HepG2 (cell line): ENCODE data around the gene MBD2. TPM values are rescaled to one million over a fixed set of nuclear protein-coding genes. Genes with fewer than 3 reads are reported as not detected.

ENCODE experiments used
- ATF4 ChIP-seq, 2 experiments: fragments of 450-650 bp in 1 of 2; sonication (generic) in 1 of 2; formaldehyde crosslinking; IDR thresholded peaks; 2 replicates each; pipeline versions ENCODE4 v1.5.0 to v1.8.0; 2020 to 2022; ENCODE audit warnings: mild to moderate bottlenecking in 1 of 2, missing genetic modification reagents in 1 of 2
- GABPB1 ChIP-seq: IDR thresholded peaks from 2 replicates; pipeline ENCODE4 v1.6.1; 2016; ENCODE audit warnings: mild to moderate bottlenecking, missing genetic modification reagents, moderate library complexity, missing compliant biosample characterization
- NR3C1 ChIP-seq: sonication (generic); formaldehyde crosslinking; IDR thresholded peaks from 2 replicates; pipeline ENCODE4 v1.4.0; 2020; ENCODE audit warnings: missing genetic modification reagents
- RFX5 ChIP-seq: IDR thresholded peaks from 2 replicates; pipeline ENCODE4 v1.6.1; 2011; ENCODE audit warnings: low read depth, low read length, improper control_type of control experiment
- SKI ChIP-seq: fragments of 450-650 bp; IDR thresholded peaks from one replicate; pipeline ENCODE4 v1.6.1; 2018; ENCODE audit warnings: mild to moderate bottlenecking; ENCODE audit not compliant: partially characterized antibody
- STAT5B ChIP-seq: sonication (generic); formaldehyde crosslinking; IDR thresholded peaks from 2 replicates; pipeline ENCODE4 v1.4.0; 2020; ENCODE audit warnings: missing genetic modification reagents
- TRIM24 ChIP-seq: sonication (generic); formaldehyde crosslinking; IDR thresholded peaks from 2 replicates; pipeline ENCODE4 v1.8.0; 2022; ENCODE audit warnings: mild to moderate bottlenecking, missing genetic modification reagents
- ZEB1 ChIP-seq: IDR thresholded peaks from 2 replicates; pipeline ENCODE4 v1.6.1; 2012; ENCODE audit warnings: mild to moderate bottlenecking, low read depth, inconsistent platforms; ENCODE audit not compliant: insufficient replicate concordance
- ZNF264 ChIP-seq: sonication (generic); formaldehyde crosslinking; IDR thresholded peaks from 2 replicates; pipeline ENCODE4 v1.4.0; 2020; ENCODE audit warnings: missing genetic modification reagents
- ZNF275 ChIP-seq: sonication (generic); formaldehyde crosslinking; IDR thresholded peaks from 2 replicates; pipeline ENCODE4 v1.8.0; 2022; ENCODE audit warnings: missing genetic modification reagents, mild to moderate bottlenecking, inconsistent platforms, borderline replicate concordance
- ZNF282 ChIP-seq: fragments of 450-650 bp; IDR thresholded peaks from 2 replicates; pipeline ENCODE4 v1.6.1; 2018; ENCODE audit not compliant: partially characterized antibody
- ZNF510 ChIP-seq: sonication (generic); formaldehyde crosslinking; IDR thresholded peaks from 2 replicates; pipeline ENCODE4 v1.4.0; 2020; ENCODE audit warnings: low read depth, mild to moderate bottlenecking, missing genetic modification reagents
- ZNF607 ChIP-seq: sonication (generic); formaldehyde crosslinking; IDR thresholded peaks from 2 replicates; pipeline ENCODE4 v1.5.1; 2020; ENCODE audit warnings: missing genetic modification reagents, mild to moderate bottlenecking, borderline replicate concordance
- polyA plus RNA-seq, 8 experiments: library from polyadenylated mRNA; depleted of rRNA in 3 of 8; stranded (reverse) in 7 of 8; unstranded in 1 of 8; fragments of >200 nt; fragmentation: Illumina TruSeq in 4 of 8; extraction: Trizol in 4 of 8; gene quantifications; 2 replicates each; pipeline versions ENCODE4 v1.2.1 to v1.2.3, GENCODE V29; 2011 to 2016; ENCODE audit warnings: low read depth in 4 of 8, missing spikeins in 1 of 8, mixed read lengths in 1 of 8; ENCODE audit not compliant: insufficient read depth in 1 of 8
- total RNA-seq, 5 experiments: library from RNA; depleted of rRNA; stranded (reverse); fragments of >200 nt; fragmentation: Illumina TruSeq; extraction: Trizol; gene quantifications; 2 replicates each; pipeline ENCODE4 v1.2.3, GENCODE V29; 2016; ENCODE audit warnings: low read depth in 1 of 5
- TF ChIP-seq, protein P1 (sequence below): sonication (generic); formaldehyde crosslinking; IDR thresholded peaks from 2 replicates; pipeline ENCODE4 v1.8.1; 2023; ENCODE audit warnings: mild to moderate bottlenecking, inconsistent platforms, moderate library complexity, missing genetic modification reagents, borderline replicate concordance
- TF ChIP-seq, protein P2 (sequence below): sonication (generic); formaldehyde crosslinking; IDR thresholded peaks from 2 replicates; pipeline ENCODE4 v1.4.0; 2020; ENCODE audit warnings: mild to moderate bottlenecking, missing genetic modification reagents
- TF ChIP-seq, protein P3 (sequence below): sonication (generic); formaldehyde crosslinking; conservative IDR thresholded peaks from 2 replicates; pipeline ENCODE4 v1.4.0; 2020; ENCODE audit warnings: missing genetic modification reagents

Gene MBD2
- total and polyA plus RNA-seq, 2 of the 13 experiments (the other 11 are each of a cell fraction or from before 2014, with no cell fraction given): 19.1 to 38.5 TPM

- TF ChIP-seq, protein P1, sequence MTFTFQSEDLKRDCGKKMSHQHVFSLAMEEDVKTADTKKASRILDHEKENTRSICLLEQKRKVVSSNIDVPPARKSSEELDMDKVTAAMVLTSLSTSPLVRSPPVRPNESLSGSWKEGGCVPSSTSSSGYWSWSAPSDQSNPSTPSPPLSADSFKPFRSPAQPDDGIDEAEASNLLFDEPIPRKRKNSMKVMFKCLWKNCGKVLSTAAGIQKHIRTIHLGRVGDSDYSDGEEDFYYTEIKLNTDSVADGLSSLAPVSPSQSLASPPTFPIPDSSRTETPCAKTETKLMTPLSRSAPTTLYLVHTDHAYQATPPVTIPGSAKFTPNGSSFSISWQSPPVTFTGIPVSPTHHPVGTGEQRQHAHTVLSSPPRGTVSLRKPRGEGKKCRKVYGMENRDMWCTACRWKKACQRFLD (CRISPR knock-in tag): no peak
- TF ChIP-seq, protein P2, sequence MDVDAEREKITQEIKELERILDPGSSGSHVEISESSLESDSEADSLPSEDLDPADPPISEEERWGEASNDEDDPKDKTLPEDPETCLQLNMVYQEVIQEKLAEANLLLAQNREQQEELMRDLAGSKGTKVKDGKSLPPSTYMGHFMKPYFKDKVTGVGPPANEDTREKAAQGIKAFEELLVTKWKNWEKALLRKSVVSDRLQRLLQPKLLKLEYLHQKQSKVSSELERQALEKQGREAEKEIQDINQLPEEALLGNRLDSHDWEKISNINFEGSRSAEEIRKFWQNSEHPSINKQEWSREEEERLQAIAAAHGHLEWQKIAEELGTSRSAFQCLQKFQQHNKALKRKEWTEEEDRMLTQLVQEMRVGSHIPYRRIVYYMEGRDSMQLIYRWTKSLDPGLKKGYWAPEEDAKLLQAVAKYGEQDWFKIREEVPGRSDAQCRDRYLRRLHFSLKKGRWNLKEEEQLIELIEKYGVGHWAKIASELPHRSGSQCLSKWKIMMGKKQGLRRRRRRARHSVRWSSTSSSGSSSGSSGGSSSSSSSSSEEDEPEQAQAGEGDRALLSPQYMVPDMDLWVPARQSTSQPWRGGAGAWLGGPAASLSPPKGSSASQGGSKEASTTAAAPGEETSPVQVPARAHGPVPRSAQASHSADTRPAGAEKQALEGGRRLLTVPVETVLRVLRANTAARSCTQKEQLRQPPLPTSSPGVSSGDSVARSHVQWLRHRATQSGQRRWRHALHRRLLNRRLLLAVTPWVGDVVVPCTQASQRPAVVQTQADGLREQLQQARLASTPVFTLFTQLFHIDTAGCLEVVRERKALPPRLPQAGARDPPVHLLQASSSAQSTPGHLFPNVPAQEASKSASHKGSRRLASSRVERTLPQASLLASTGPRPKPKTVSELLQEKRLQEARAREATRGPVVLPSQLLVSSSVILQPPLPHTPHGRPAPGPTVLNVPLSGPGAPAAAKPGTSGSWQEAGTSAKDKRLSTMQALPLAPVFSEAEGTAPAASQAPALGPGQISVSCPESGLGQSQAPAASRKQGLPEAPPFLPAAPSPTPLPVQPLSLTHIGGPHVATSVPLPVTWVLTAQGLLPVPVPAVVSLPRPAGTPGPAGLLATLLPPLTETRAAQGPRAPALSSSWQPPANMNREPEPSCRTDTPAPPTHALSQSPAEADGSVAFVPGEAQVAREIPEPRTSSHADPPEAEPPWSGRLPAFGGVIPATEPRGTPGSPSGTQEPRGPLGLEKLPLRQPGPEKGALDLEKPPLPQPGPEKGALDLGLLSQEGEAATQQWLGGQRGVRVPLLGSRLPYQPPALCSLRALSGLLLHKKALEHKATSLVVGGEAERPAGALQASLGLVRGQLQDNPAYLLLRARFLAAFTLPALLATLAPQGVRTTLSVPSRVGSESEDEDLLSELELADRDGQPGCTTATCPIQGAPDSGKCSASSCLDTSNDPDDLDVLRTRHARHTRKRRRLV (CRISPR knock-in tag): no peak
- no peak for TF ChIP-seq ZNF275
- 0 out of 2 replicates have a peak, but pooled peaks have one; percentile 27 for TF ChIP-seq ZNF264
- TF ChIP-seq, protein P3, sequence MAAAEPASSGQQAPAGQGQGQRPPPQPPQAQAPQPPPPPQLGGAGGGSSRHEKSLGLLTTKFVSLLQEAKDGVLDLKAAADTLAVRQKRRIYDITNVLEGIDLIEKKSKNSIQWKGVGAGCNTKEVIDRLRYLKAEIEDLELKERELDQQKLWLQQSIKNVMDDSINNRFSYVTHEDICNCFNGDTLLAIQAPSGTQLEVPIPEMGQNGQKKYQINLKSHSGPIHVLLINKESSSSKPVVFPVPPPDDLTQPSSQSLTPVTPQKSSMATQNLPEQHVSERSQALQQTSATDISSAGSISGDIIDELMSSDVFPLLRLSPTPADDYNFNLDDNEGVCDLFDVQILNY (CRISPR knock-in tag): no peak
- no peak for TF ChIP-seq ZNF282
- no peak for TF ChIP-seq RFX5
- TF ChIP-seq ATF4 (CRISPR knock-in tag; IDR thresholded peaks at IDR 0.05): peak in 1 of 2 experiments; percentile 78; a peak in 2 of 4 replicates
- TF ChIP-seq STAT5B (CRISPR knock-in tag): no peak
- no peak for TF ChIP-seq NR3C1
- TF ChIP-seq GABPB1 (CRISPR knock-in tag): no peak
- TF ChIP-seq ZNF607 (CRISPR knock-in tag): no peak; the same call in 1 of the 2 replicates
- TF ChIP-seq SKI: peak; percentile 50
- TF ChIP-seq TRIM24 (CRISPR knock-in tag): no peak
- no peak for TF ChIP-seq ZNF510 (CRISPR knock-in tag)
- TF ChIP-seq ZEB1: no peak
Observed at GRCh38 chr18:54254265-54254758, 29.8 kb upstream of the MBD2 start (continued).
